IPS-18c (cell line): ENCODE data around the gene CD3G.
"Not testable (repeated sequence)": the region's sequence is repeated elsewhere in the genome, so short reads cannot be mapped to it uniquely, and the experiment has no call there.

ENCODE experiments used
- H3K4me3 ChIP-seq: 2 replicates; pipeline ENCODE4 v1.7.0; 2013; ENCODE audit warnings: low read depth, mild to moderate bottlenecking, low read length, moderate library complexity; ENCODE audit not compliant: insufficient read depth
- H3K9me3 ChIP-seq: one replicate; pipeline ENCODE4 v1.6.1; 2013; ENCODE audit warnings: mild to moderate bottlenecking, low read length, moderate library complexity; ENCODE audit not compliant: control insufficient read depth, insufficient read depth

The CD3G gene

GRCh38 chr11:118343981-118344515 is at the start of gene CD3G:
Gene CD3G, plus strand, starts transcription at chr11:118344344. Its CDS starts 80 bp downstream, at chr11:118344424.
- no peaks in the 10 kb centered on the region for H3K9me3 ChIP-seq
- no peak within 1 kb of the TSS for H3K4me3 ChIP-seq

GRCh38 chr11:118295199-118295598 is 48.9 kb upstream of the CD3G start:
- no peaks in the 10 kb centered on the region for H3K9me3 ChIP-seq
- no peak overlapping the region for H3K4me3 ChIP-seq

GRCh38 chr11:118295815-118296454 is 48.2 kb upstream of the CD3G start:
- Histone ChIP-seq H3K4me3 (no peak overlapping the region), H3K9me3 (no peaks in the 10 kb centered on the region)

DNA sequence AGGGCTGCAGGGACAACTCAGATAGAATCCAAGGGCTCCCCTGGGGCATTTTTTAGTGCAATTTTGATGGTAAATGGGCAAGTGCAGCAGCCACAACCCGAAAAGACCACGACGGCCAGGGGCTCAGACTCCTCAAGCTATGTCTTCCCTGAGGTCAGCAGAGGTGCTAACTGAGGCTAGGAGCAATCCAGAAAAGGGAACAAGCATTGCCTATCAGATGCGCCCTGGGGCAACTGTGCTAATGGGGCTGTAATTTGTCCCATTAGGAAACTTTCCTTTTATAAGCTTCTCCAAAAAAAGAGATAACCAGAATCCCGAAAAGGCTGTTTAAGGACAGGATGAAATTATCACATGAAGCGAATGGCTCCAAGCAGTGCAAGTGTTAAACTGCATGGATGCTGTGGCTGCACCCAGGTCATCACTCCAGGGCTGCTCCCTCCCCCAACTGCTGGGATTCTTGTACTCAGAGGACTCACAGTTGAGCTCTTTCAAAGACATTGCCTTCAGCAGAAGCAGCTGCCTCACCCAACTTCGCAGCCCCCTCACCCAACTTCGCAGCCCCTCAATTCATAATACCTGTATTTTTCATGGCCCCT is 42.4 kb upstream of the CD3G start:
- no peak overlapping the region for H3K4me3 ChIP-seq
- H3K9me3 ChIP-seq: no peaks in the 10 kb centered on the region

- Histone ChIP-seq H3K9me3 (no peaks in the 10 kb centered on the region), H3K4me3 (no peak overlapping the region)
Observed at GRCh38 chr11:118304227-118304567, 39.9 kb upstream of the CD3G start.

- Histone ChIP-seq H3K9me3 (no peaks in the 10 kb centered on the region), H3K4me3 (no peak within 1 kb of the TSS)
Observed at GRCh38 chr11:118304568-118305248, 39.4 kb upstream of the CD3G start, which contains the start of gene CD3E. Gene CD3E, plus strand, starts transcription at chr11:118304730. Its CDS starts 223 bp downstream, at chr11:118304953.

GRCh38 chr11:118305726-118306125 is 38.4 kb upstream of the CD3G start:
- H3K4me3 ChIP-seq: no peak overlapping the region
- H3K9me3 ChIP-seq: no peaks in the 10 kb centered on the region

- Histone ChIP-seq H3K9me3 (no peaks in the 10 kb centered on the region), H3K4me3 (no peak overlapping the region)
Observed at GRCh38 chr11:118306556-118306955, 37.6 kb upstream of the CD3G start.

- not testable (repeated sequence) for H3K9me3 ChIP-seq
Observed at GRCh38 chr11:118308995-118309528, 35.1 kb upstream of the CD3G start.

GRCh38 chr11:118310271-118310670 is 33.9 kb upstream of the CD3G start:
- no peaks in the 10 kb centered on the region for H3K9me3 ChIP-seq
- no peak overlapping the region for H3K4me3 ChIP-seq

More at GRCh38 chr11:118308995-118309528, 35.1 kb upstream of the CD3G start:
- H3K4me3 ChIP-seq: not testable (repeated sequence)

GRCh38 chr11:118310781-118311485 is 33.2 kb upstream of the CD3G start:
- H3K9me3 ChIP-seq: no peaks in the 10 kb centered on the region
- H3K4me3 ChIP-seq: no peak overlapping the region

DNA sequence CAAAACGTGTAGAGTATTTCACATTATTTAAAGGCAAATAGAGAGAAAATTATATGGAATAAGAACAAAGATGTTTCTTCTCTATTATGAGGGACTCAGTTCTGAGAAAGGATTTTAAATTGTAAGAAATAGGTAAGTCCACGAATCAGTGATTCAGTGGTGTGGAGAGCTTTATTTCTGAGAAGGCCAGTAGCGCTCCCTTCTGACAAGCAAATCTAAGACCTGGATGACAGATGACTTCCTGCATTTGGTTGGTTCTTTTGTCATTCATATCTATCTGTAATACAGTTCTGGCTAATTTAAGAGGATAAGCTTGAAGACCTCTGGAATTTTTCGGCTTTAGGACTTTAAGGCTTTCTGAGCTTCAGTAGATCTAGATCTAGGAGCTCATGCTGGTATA is 32.6 kb upstream of the CD3G start:
- no peak overlapping the region for H3K4me3 ChIP-seq
- H3K9me3 ChIP-seq: no peaks in the 10 kb centered on the region

DNA sequence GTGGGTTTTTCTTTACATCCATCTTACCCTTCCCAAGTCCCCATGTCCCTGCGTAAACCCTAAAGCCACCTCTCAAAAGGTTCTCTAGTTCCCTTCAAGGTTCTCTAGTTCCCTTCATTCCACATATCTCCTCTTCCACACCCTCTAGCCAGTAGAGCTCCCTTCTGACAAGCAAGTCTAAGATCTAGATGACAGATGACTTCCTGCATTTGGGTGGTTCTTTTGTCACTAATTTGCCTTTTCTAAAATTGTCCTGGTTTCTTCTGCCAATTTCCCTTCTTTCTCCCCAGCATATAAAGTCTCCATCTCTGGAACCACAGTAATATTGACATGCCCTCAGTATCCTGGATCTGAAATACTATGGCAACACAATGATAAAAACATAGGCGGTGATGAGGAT is 31.8 kb upstream of the CD3G start:
- no peaks in the 10 kb centered on the region for H3K9me3 ChIP-seq

DNA sequence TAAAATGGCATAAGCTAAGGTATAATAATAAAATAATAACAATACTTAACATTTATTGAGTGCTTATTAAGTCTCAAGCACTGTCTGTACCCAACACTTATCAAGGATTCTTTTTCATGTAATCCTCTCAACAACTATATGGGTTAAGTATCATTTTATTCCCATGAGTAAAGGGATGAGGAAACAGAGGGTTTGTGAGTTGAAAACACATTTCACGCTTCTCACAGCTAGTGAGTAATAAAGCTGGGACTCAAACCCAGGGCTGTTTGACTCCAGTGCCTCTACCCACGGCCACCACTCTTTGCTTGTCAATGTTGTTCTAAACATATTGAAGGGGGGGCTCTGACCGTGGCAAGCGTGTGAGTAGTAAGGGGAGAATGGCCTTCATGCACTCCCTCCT is 30.9 kb upstream of the CD3G start:
- H3K4me3 ChIP-seq: no peak overlapping the region
- no peaks in the 10 kb centered on the region for H3K9me3 ChIP-seq

More for the DNA sequence above, 31.8 kb upstream of the CD3G start:
- no peak overlapping the region for H3K4me3 ChIP-seq

GRCh38 chr11:118314988-118315411 is 29.1 kb upstream of the CD3G start:
- Histone ChIP-seq H3K9me3 (no peaks in the 10 kb centered on the region), H3K4me3 (peak overlapping the region; percentile 36; the same call in 1 of the 2 replicates)

GRCh38 chr11:118318124-118318523 is 26.0 kb upstream of the CD3G start:
- Histone ChIP-seq H3K4me3 (no peak overlapping the region), H3K9me3 (no peaks in the 10 kb centered on the region)

DNA sequence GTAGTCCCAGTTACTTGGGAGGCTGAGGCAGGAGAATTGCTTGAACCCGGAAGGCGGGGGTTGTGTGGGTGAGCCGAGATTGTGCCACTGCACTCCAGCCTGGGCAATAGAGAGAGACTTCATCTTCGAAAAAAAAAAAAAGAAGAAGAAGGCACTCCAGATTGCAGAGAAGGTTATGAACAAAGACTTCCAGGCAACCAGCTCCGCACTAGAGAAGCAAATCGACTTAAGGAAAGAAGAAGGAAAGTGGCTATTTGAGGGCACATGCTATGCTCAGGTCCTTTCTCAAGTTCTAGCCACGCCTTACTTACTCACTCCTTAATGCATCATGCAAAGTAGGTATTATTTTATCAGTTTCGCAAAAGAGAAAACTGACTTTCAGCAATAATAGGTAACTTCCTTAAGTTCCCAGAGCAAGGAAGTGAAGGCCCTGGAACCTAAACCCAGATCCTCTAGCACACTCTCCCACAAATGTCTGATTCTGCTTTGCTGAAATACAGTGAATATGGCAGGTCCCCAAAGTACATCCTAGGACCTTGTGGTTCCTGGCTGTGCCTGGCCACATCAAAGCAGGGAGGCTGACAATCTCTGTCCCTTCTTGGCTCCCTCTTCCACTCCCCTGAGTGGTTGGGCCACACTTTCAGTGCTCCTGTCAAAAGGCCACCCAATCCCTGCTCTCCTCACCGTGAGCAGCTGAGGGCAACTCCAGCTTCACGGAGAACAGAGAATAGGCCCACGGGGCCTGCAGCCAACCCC is 25.4 kb upstream of the CD3G start:
- Histone ChIP-seq H3K4me3 (no peak overlapping the region), H3K9me3 (no peaks in the 10 kb centered on the region)
